ENCODE results near the gene SYVN1.

DNA sequence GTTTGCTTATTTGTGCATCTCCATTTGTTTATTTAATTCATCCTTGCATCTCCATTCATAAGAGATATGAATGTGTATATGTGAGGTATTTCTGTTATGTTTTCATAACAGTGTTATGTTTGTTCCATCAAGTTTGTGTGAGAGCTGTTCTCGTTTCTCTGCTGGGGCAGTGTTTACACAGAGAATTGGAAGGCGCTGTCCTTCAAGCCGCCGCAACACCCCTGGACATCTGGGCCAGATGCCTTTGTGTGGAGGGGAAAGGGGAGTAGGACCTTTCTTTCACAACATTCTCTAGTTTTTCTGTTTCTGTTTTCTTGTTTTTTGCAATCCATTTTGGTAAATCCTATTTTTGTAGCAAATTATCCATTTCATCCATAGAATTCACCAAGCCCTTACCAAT, 29.7 kb downstream of the SYVN1 start:
- TF ChIP-seq EZH2phosphoT487 (IDR thresholded peaks at IDR 0.05; ENCODE audit: borderline replicate concordance) (no peak), CTCF (IDR thresholded peaks at IDR 0.05 in 2 of 3, conservative IDR thresholded peaks at IDR 0.05 in 1 of 3; ENCODE audit: borderline replicate concordance in 1 of 3, insufficient read depth in 1 of 3, low read depth in 2 of 3, low read length in 2 of 3) (no peak), POLR2A (IDR thresholded peaks at IDR 0.05; ENCODE audit: borderline replicate concordance, extremely low read depth, insufficient read depth, insufficient read length) (no peak), POLR2AphosphoS5 (IDR thresholded peaks at IDR 0.05; ENCODE audit: low read depth, low read length) (no peak), REST (IDR thresholded peaks at IDR 0.05; ENCODE audit: low read depth) (no peak)
